CD4-positive, alpha-beta T cell treated with Interleukin-17A for 1 hour (primary cell): Measurements from ENCODE around the gene CAMK1.

Experiments used
- DNase-seq: peaks from one replicate; pipeline ENCODE4 v3.0.0-alpha.2; 2020

Gene CAMK1

GRCh38 chr3:9732080-9732739 lies 37.5 kb downstream of the CAMK1 start:
- peak; percentile 64 for DNase-seq

- DNase-seq = peak; percentile 100
Measured at GRCh38 chr3:9731206-9732079, 38.3 kb downstream of the CAMK1 start, which contains the start of gene BRPF1. Gene BRPF1, plus strand, starts transcription at chr3:9731735. Its CDS starts 2,406 bp downstream, at chr3:9734141.

GRCh38 chr3:9730657-9731205 lies 39.0 kb downstream of the CAMK1 start:
- no peak for DNase-seq

- no peak for DNase-seq
Measured at GRCh38 chr3:9729419-9729818, 40.3 kb downstream of the CAMK1 start.

GRCh38 chr3:9727743-9728142 lies 42.0 kb downstream of the CAMK1 start:
- no peak for DNase-seq

GRCh38 chr3:9727041-9727595 lies 42.6 kb downstream of the CAMK1 start:
- peak; percentile 77 for DNase-seq

- no peak for DNase-seq
Measured at GRCh38 chr3:9725775-9726515, 43.8 kb downstream of the CAMK1 start.

GRCh38 chr3:9721700-9722060 lies 48.1 kb downstream of the CAMK1 start:
- DNase-seq = no peak

- DNase-seq = no peak
Measured at GRCh38 chr3:9721015-9721699, 48.6 kb downstream of the CAMK1 start.

GRCh38 chr3:9718118-9718517 lies 51.6 kb downstream of the CAMK1 start:
- no peak for DNase-seq

GRCh38 chr3:9717563-9717962 lies 52.2 kb downstream of the CAMK1 start:
- no peak for DNase-seq

GRCh38 chr3:9716801-9717555 lies 52.8 kb downstream of the CAMK1 start:
- no peak for DNase-seq

GRCh38 chr3:9715764-9716437 lies 53.8 kb downstream of the CAMK1 start:
- peak; percentile 43 for DNase-seq

- DNase-seq = no peak
Measured at GRCh38 chr3:9715136-9715535, 54.6 kb downstream of the CAMK1 start.

- no peak for DNase-seq
Measured at GRCh38 chr3:9713142-9713541, 56.6 kb downstream of the CAMK1 start.

GRCh38 chr3:9712415-9712814 lies 57.3 kb downstream of the CAMK1 start:
- no peak for DNase-seq

GRCh38 chr3:9710174-9710739 lies 59.5 kb downstream of the CAMK1 start:
- DNase-seq = no peak
